GM23338 (cell line): ENCODE measurements around the gene SAT1. TPM values are rescaled to one million over a fixed set of nuclear protein-coding genes. Genes with fewer than 3 reads are reported as not detected.

Experiments used
- ATAC-seq: fragments of 200-7000 bp; cut with Tn5 transposase; 3 replicates; pipeline ENCODE4 v1.9.1; 2020
- DNase-seq: peaks from one replicate; pipeline ENCODE4 v3.0.0-alpha.2; 2015; ENCODE audit warnings: low spot score
- H2AFZ ChIP-seq: fragments of 200-600 bp; sonication (generic); 2 replicates; pipeline ENCODE4 v1.8.0; 2016; ENCODE audit warnings: antibody characterized with exemption, mild to moderate bottlenecking, moderate library complexity
- H3F3A ChIP-seq: fragments of 200-600 bp; sonication (generic); replicated peaks from 2 replicates; pipeline ENCODE4 v1.8.0; 2017; ENCODE audit warnings: antibody characterized with exemption, mixed run types, low read depth
- H3K27ac ChIP-seq: fragments of 200-600 bp; sonication (generic); 2 replicates; pipeline ENCODE4 v1.6.1; 2016; ENCODE audit warnings: low read depth
- H3K27me3 ChIP-seq: fragments of 200-600 bp; sonication (generic); 2 replicates; pipeline ENCODE4 v1.8.0; 2016; ENCODE audit warnings: mild to moderate bottlenecking, mixed run types, moderate library complexity; ENCODE audit not compliant: insufficient read depth
- H3K36me3 ChIP-seq: fragments of 200-600 bp; sonication (generic); 2 replicates; pipeline ENCODE4 v1.8.0; 2016; ENCODE audit warnings: mild to moderate bottlenecking; ENCODE audit not compliant: insufficient read depth
- H3K4me1 ChIP-seq: fragments of 200-600 bp; sonication (generic); 2 replicates; pipeline ENCODE4 v1.8.0; 2016; ENCODE audit warnings: mild to moderate bottlenecking, moderate library complexity; ENCODE audit not compliant: insufficient read depth
- H3K4me2 ChIP-seq: fragments of 200-600 bp; sonication (generic); 2 replicates; pipeline ENCODE4 v1.7.1; 2017; ENCODE audit warnings: mixed run types
- H3K4me3 ChIP-seq: fragments of 200-600 bp; sonication (generic); 2 replicates; pipeline ENCODE4 v1.6.1; 2016; ENCODE audit warnings: mixed run types
- H3K79me2 ChIP-seq: fragments of 200-600 bp; sonication (generic); replicated peaks from 2 replicates; pipeline ENCODE4 v1.8.0; 2017; ENCODE audit warnings: mild to moderate bottlenecking; ENCODE audit not compliant: insufficient read depth
- H3K9me2 ChIP-seq: fragments of 200-600 bp; sonication (generic); 2 replicates; pipeline ENCODE4 v1.8.0; 2017; ENCODE audit not compliant: insufficient read depth
- H4K20me1 ChIP-seq: fragments of 200-600 bp; sonication (generic); replicated peaks from 2 replicates; pipeline ENCODE4 v1.8.0; 2017; ENCODE audit warnings: mild to moderate bottlenecking; ENCODE audit not compliant: insufficient read depth
- H3K27ac Mint-ChIP-seq: 2 replicates; pipeline ENCODE4 v1.8.0; 2020; ENCODE audit warnings: inconsistent platforms, mild to moderate bottlenecking, moderate library complexity, mixed read lengths
- H3K27me3 Mint-ChIP-seq: 3 replicates; pipeline ENCODE4 v1.8.0; 2022; ENCODE audit warnings: low read depth, mild to moderate bottlenecking, moderate library complexity, mixed read lengths, inconsistent platforms; ENCODE audit not compliant: insufficient read depth, poor library complexity
- H3K36me3 Mint-ChIP-seq: 3 replicates; pipeline ENCODE4 v1.8.0; 2021; ENCODE audit warnings: low read depth, mild to moderate bottlenecking, inconsistent platforms, moderate library complexity, mixed read lengths
- H3K4me1 Mint-ChIP-seq: 3 replicates; pipeline ENCODE4 v1.8.0; 2020; ENCODE audit warnings: mild to moderate bottlenecking, inconsistent platforms, mixed read lengths
- H3K4me3 Mint-ChIP-seq: 3 replicates; pipeline ENCODE4 v1.8.0; 2021; ENCODE audit warnings: moderate library complexity, mild to moderate bottlenecking, inconsistent platforms, mixed read lengths
- H3K9me3 Mint-ChIP-seq: 3 replicates; pipeline ENCODE4 v1.8.0; 2020; ENCODE audit warnings: moderate library complexity, mild to moderate bottlenecking, inconsistent platforms, mixed read lengths
- CREB1 ChIP-seq: fragments of 250-450 bp; sonication (Bioruptor Pico); IDR thresholded peaks from 2 replicates; pipeline ENCODE4 v1.5.0; 2020; ENCODE audit warnings: low read depth, mild to moderate bottlenecking, moderate library complexity
- EZH2phosphoT487 ChIP-seq: fragments of 200-600 bp; sonication (generic); IDR thresholded peaks from one replicate; pipeline ENCODE4 v1.8.1; 2018; ENCODE audit warnings: antibody characterized with exemption; ENCODE audit not compliant: unreplicated experiment
- STAT1 ChIP-seq: IDR thresholded peaks from one replicate; pipeline ENCODE4 v1.6.1; 2016; ENCODE audit warnings: antibody characterized with exemption; ENCODE audit not compliant: unreplicated experiment
- polyA plus RNA-seq: library from polyadenylated mRNA; unstranded; fragments of >200 nt; fragmentation: Nextera tagmentation; extraction: Ambion mirVana; gene quantifications from 2 replicates; pipeline ENCODE4 v1.2.1, GENCODE V29; 2016
- total RNA-seq: library from RNA; depleted of rRNA; stranded (reverse); fragments of >200 nt; shearing (Covaris generic); gene quantifications from 2 replicates; pipeline ENCODE4 v1.2.3, GENCODE V29; 2014
- TF ChIP-seq, protein P1 (sequence below): fragments of 250-450 bp; sonication (Bioruptor Pico); IDR thresholded peaks from 2 replicates; pipeline ENCODE4 v1.5.0; 2020; ENCODE audit warnings: mild to moderate bottlenecking, moderate library complexity

SAT1 gene
- total and polyA plus RNA-seq, 2 experiments from 2014 or later, result 44.1 to 101 TPM

GRCh38 chrX:23782455-23782854, 518 bp upstream of the SAT1 start:
- Mint-ChIP-seq H3K36me3 (peaks cover 8% of the 10 kb centered on the region; the same call in 2 of the 3 replicates), H3K4me3 (peak overlapping the region; percentile 37), H3K27ac (peak overlapping the region; percentile 95), H3K4me1 (peaks cover 13% of the 10 kb centered on the region; the same call in 2 of the 3 replicates), H3K27me3 (no peaks in the 10 kb centered on the region), H3K9me3 (no peaks in the 10 kb centered on the region)
- no peaks in the 10 kb centered on the region for H3F3A ChIP-seq
- no peaks in the 10 kb centered on the region for H4K20me1 ChIP-seq
- no peaks in the 10 kb centered on the region for H3K36me3 ChIP-seq
- H3K4me3 ChIP-seq, result peak overlapping the region; percentile 15; the same call in 1 of the 2 replicates
- TF ChIP-seq STAT1 (no peak), CREB1 (CRISPR knock-in tag) (no peak), EZH2phosphoT487 (no peak)
- TF ChIP-seq, protein P1, sequence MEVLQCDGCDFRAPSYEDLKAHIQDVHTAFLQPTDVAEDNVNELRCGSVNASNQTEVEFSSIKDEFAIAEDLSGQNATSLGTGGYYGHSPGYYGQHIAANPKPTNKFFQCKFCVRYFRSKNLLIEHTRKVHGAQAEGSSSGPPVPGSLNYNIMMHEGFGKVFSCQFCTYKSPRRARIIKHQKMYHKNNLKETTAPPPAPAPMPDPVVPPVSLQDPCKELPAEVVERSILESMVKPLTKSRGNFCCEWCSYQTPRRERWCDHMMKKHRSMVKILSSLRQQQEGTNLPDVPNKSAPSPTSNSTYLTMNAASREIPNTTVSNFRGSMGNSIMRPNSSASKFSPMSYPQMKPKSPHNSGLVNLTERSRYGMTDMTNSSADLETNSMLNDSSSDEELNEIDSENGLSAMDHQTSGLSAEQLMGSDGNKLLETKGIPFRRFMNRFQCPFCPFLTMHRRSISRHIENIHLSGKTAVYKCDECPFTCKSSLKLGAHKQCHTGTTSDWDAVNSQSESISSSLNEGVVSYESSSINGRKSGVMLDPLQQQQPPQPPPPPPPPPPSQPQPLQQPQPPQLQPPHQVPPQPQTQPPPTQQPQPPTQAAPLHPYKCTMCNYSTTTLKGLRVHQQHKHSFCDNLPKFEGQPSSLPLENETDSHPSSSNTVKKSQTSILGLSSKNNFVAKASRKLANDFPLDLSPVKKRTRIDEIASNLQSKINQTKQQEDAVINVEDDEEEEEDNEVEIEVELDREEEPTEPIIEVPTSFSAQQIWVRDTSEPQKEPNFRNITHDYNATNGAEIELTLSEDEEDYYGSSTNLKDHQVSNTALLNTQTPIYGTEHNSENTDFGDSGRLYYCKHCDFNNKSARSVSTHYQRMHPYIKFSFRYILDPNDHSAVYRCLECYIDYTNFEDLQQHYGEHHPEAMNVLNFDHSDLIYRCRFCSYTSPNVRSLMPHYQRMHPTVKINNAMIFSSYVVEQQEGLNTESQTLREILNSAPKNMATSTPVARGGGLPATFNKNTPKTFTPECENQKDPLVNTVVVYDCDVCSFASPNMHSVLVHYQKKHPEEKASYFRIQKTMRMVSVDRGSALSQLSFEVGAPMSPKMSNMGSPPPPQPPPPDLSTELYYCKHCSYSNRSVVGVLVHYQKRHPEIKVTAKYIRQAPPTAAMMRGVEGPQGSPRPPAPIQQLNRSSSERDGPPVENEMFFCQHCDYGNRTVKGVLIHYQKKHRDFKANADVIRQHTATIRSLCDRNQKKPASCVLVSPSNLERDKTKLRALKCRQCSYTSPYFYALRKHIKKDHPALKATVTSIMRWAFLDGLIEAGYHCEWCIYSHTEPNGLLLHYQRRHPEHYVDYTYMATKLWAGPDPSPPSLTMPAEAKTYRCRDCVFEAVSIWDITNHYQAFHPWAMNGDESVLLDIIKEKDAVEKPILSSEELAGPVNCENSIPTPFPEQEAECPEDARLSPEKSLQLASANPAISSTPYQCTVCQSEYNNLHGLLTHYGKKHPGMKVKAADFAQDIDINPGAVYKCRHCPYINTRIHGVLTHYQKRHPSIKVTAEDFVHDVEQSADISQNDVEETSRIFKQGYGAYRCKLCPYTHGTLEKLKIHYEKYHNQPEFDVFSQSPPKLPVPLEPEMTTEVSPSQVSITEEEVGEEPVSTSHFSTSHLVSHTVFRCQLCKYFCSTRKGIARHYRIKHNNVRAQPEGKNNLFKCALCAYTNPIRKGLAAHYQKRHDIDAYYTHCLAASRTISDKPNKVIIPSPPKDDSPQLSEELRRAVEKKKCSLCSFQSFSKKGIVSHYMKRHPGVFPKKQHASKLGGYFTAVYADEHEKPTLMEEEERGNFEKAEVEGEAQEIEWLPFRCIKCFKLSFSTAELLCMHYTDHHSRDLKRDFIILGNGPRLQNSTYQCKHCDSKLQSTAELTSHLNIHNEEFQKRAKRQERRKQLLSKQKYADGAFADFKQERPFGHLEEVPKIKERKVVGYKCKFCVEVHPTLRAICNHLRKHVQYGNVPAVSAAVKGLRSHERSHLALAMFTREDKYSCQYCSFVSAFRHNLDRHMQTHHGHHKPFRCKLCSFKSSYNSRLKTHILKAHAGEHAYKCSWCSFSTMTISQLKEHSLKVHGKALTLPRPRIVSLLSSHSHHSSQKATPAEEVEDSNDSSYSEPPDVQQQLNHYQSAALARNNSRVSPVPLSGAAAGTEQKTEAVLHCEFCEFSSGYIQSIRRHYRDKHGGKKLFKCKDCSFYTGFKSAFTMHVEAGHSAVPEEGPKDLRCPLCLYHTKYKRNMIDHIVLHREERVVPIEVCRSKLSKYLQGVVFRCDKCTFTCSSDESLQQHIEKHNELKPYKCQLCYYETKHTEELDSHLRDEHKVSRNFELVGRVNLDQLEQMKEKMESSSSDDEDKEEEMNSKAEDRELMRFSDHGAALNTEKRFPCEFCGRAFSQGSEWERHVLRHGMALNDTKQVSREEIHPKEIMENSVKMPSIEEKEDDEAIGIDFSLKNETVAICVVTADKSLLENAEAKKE (CRISPR knock-in tag), result 0 out of 2 replicates have a peak, but pooled peaks have one; percentile 36
- peaks cover 4% of the 10 kb centered on the region; the same call in 1 of the 2 replicates for H3K79me2 ChIP-seq
- ATAC-seq, result no peak
- DNase-seq, result no peak
- H3K4me2 ChIP-seq, result peak overlapping the region; percentile 7; the same call in 1 of the 2 replicates
- H3K4me1 ChIP-seq, result no peaks in the 10 kb centered on the region
- no peaks in the 10 kb centered on the region for H3K27me3 ChIP-seq
- H3K27ac ChIP-seq, result peak overlapping the region; percentile 51; the same call in 1 of the 2 replicates
- H3K9me2 ChIP-seq, result no peaks in the 10 kb centered on the region
- H2AFZ ChIP-seq, result no peak overlapping the region
